GM12878 (cell line): ENCODE data around the gene FLYWCH2. TPM values are rescaled to one million over a fixed set of nuclear protein-coding genes. Genes with fewer than 3 reads are reported as not detected.

Experiments used
- BMI1 ChIP-seq: fragments of 450-650 bp; IDR thresholded peaks from 2 replicates; pipeline ENCODE4 v1.6.1; 2016; ENCODE audit warnings: mild to moderate bottlenecking, moderate library complexity, borderline replicate concordance
- CHD2 ChIP-seq: IDR thresholded peaks from 2 replicates; pipeline ENCODE4 v1.6.1; 2011; ENCODE audit warnings: low read depth, low read length, improper control_type of control experiment, borderline replicate concordance
- CREM ChIP-seq: IDR thresholded peaks from 2 replicates; pipeline ENCODE4 v1.6.1; 2014; ENCODE audit warnings: antibody characterized with exemption, low read depth
- ESRRA ChIP-seq: IDR thresholded peaks from 2 replicates; pipeline ENCODE4 v1.6.1; 2012; ENCODE audit warnings: mild to moderate bottlenecking, low read length, improper control_type of control experiment
- GATAD2B ChIP-seq: fragments of 450-650 bp; conservative IDR thresholded peaks from 2 replicates; pipeline ENCODE4 v1.6.1; 2017; ENCODE audit warnings: low read depth, mild to moderate bottlenecking, moderate library complexity
- IRF4 ChIP-seq: IDR thresholded peaks from 2 replicates; pipeline ENCODE4 v1.6.1; 2011; ENCODE audit warnings: low read depth, low read length
- MEF2A ChIP-seq: IDR thresholded peaks from 2 replicates; pipeline ENCODE4 v1.6.1; 2011; ENCODE audit warnings: low read depth, mild to moderate bottlenecking, low read length, moderate library complexity; ENCODE audit not compliant: insufficient read depth
- MEF2B ChIP-seq: fragments of 450-650 bp; IDR thresholded peaks from 2 replicates; pipeline ENCODE4 v1.6.1; 2018; ENCODE audit warnings: mild to moderate bottlenecking, moderate library complexity; ENCODE audit not compliant: partially characterized antibody, poor library complexity, severe bottlenecking
- MLLT1 ChIP-seq: fragments of 450-650 bp; IDR thresholded peaks from 2 replicates; pipeline ENCODE4 v1.6.1; 2016; ENCODE audit warnings: mild to moderate bottlenecking
- MTA2 ChIP-seq: fragments of 450-650 bp; IDR thresholded peaks from 2 replicates; pipeline ENCODE4 v1.6.1; 2016; ENCODE audit warnings: low read depth, mild to moderate bottlenecking, moderate library complexity
- MXI1 ChIP-seq: fragments of 150-350 bp; IDR thresholded peaks from 2 replicates; pipeline ENCODE4 v1.6.1; 2011; ENCODE audit warnings: low read depth, mild to moderate bottlenecking, inconsistent platforms, low read length, improper control_type of control experiment
- MYB ChIP-seq: fragments of 150-350 bp; IDR thresholded peaks from 2 replicates; pipeline ENCODE4 v1.6.1; 2014; ENCODE audit warnings: mild to moderate bottlenecking, low read depth, low read length, borderline replicate concordance
- NFIC ChIP-seq: IDR thresholded peaks from 2 replicates; pipeline ENCODE4 v1.6.1; 2012; ENCODE audit warnings: low read depth, mild to moderate bottlenecking, inconsistent platforms, low read length, moderate library complexity
- NR2C1 ChIP-seq: fragments of 450-650 bp; IDR thresholded peaks from 2 replicates; pipeline ENCODE4 v1.6.1; 2017; ENCODE audit warnings: antibody characterized with exemption, mild to moderate bottlenecking, moderate library complexity
- NRF1 ChIP-seq: conservative IDR thresholded peaks from 2 replicates; pipeline ENCODE4 v1.6.1; 2011; ENCODE audit warnings: mild to moderate bottlenecking, low read depth, low read length, improper control_type of control experiment
- POLR2A ChIP-seq: IDR thresholded peaks from 2 replicates; pipeline ENCODE4 v1.6.1; 2011; ENCODE audit warnings: low read depth, mild to moderate bottlenecking, low read length
- POU2F2 ChIP-seq: IDR thresholded peaks from 3 replicates; pipeline ENCODE4 v1.6.1; 2011; ENCODE audit warnings: low read depth, mild to moderate bottlenecking, low read length, borderline replicate concordance
- RAD21 ChIP-seq: IDR thresholded peaks from 2 replicates; pipeline ENCODE4 v1.6.1; 2011; ENCODE audit warnings: mild to moderate bottlenecking, low read depth, low read length, moderate library complexity; ENCODE audit not compliant: insufficient read depth
- RAD51 ChIP-seq: fragments of 450-650 bp; IDR thresholded peaks from 2 replicates; pipeline ENCODE4 v1.6.1; 2016; ENCODE audit warnings: moderate library complexity, mild to moderate bottlenecking, inconsistent platforms
- SIX5 ChIP-seq: IDR thresholded peaks from 2 replicates; pipeline ENCODE4 v1.6.1; 2011; ENCODE audit warnings: mild to moderate bottlenecking, low read depth, low read length, moderate library complexity; ENCODE audit not compliant: severe bottlenecking
- YY1 ChIP-seq: IDR thresholded peaks from 2 replicates; pipeline ENCODE4 v1.6.1; 2011; ENCODE audit warnings: low read depth, mild to moderate bottlenecking, low read length
- ZSCAN29 ChIP-seq: fragments of 450-650 bp; IDR thresholded peaks from 2 replicates; pipeline ENCODE4 v1.6.1; 2017; ENCODE audit warnings: mild to moderate bottlenecking, moderate library complexity
- polyA plus RNA-seq, 11 experiments: library from polyadenylated mRNA; depleted of rRNA in 4 of 11; unstranded in 6 of 11; stranded (reverse) in 5 of 11; fragments of >200 nt; fragmentation: Nextera tagmentation in 4 of 11; fragmentation: Illumina TruSeq in 1 of 11; extraction: Ambion mirVana in 4 of 11; extraction: Trizol in 1 of 11; gene quantifications; 1 replicate in 1 of 11; 2 replicates in 10 of 11; pipeline versions ENCODE4 v1.2.1 to v1.2.3, GENCODE V29; 2011 to 2016; ENCODE audit warnings: inconsistent platforms in 2 of 11, missing spikeins in 2 of 11, low read depth in 1 of 11
- total RNA-seq, 4 experiments: library from RNA; depleted of rRNA in 3 of 4; stranded (reverse); fragments of >200 nt in 3 of 4; fragmentation: Illumina TruSeq in 1 of 4; extraction: Trizol in 1 of 4; gene quantifications; 2 replicates each; pipeline versions ENCODE4 v1.2.1 to v1.2.3, GENCODE V29; 2013 to 2021
- TF ChIP-seq, protein P1 (sequence below): fragments of 450-650 bp; IDR thresholded peaks from 2 replicates; pipeline ENCODE4 v1.6.1; 2017; ENCODE audit warnings: borderline replicate concordance
- TF ChIP-seq, protein P2 (sequence below): fragments of 450-650 bp; IDR thresholded peaks from 2 replicates; pipeline ENCODE4 v1.6.1; 2017; ENCODE audit warnings: mild to moderate bottlenecking, moderate library complexity
- TF ChIP-seq, protein P3 (sequence below): IDR thresholded peaks from 2 replicates; pipeline ENCODE4 v1.6.1; 2012; ENCODE audit warnings: low read depth, low read length, improper control_type of control experiment

The FLYWCH2 gene
- total and polyA plus RNA-seq, 10 of the 15 experiments (the other 5 are each of a cell fraction or from before 2014, with no cell fraction given): 0.27 to 43.1 (median 17.7) TPM

- TF ChIP-seq, protein P1, sequence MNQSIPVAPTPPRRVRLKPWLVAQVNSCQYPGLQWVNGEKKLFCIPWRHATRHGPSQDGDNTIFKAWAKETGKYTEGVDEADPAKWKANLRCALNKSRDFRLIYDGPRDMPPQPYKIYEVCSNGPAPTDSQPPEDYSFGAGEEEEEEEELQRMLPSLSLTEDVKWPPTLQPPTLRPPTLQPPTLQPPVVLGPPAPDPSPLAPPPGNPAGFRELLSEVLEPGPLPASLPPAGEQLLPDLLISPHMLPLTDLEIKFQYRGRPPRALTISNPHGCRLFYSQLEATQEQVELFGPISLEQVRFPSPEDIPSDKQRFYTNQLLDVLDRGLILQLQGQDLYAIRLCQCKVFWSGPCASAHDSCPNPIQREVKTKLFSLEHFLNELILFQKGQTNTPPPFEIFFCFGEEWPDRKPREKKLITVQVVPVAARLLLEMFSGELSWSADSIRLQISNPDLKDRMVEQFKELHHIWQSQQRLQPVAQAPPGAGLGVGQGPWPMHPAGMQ: no peak
- TF ChIP-seq YY1 (peak; percentile 86), RAD51 (no peak), MYB (no peak), SIX5 (no peak), POLR2A (peak; percentile 86), MEF2B (peak; percentile 8), IRF4 (no peak), MTA2 (0 out of 2 replicates have a peak, but pooled peaks have one; percentile 29), NFIC (no peak), CREM (peak; percentile 76), BMI1 (no peak), MEF2A (no peak), RAD21 (no peak), MXI1 (peak; percentile 38; the same call in 1 of the 2 replicates), NR2C1 (peak; percentile 20; the same call in 1 of the 2 replicates), CHD2 (peak; percentile 85), ZSCAN29 (peak; percentile 75; the same call in 1 of the 2 replicates), GATAD2B (peak; percentile 63; the same call in 1 of the 2 replicates), MLLT1 (no peak), NRF1 (peak; percentile 87), POU2F2 (peak; percentile 46; the same call in 1 of the 3 replicates), ESRRA (peak; percentile 60; the same call in 1 of the 2 replicates)
- TF ChIP-seq, protein P2, sequence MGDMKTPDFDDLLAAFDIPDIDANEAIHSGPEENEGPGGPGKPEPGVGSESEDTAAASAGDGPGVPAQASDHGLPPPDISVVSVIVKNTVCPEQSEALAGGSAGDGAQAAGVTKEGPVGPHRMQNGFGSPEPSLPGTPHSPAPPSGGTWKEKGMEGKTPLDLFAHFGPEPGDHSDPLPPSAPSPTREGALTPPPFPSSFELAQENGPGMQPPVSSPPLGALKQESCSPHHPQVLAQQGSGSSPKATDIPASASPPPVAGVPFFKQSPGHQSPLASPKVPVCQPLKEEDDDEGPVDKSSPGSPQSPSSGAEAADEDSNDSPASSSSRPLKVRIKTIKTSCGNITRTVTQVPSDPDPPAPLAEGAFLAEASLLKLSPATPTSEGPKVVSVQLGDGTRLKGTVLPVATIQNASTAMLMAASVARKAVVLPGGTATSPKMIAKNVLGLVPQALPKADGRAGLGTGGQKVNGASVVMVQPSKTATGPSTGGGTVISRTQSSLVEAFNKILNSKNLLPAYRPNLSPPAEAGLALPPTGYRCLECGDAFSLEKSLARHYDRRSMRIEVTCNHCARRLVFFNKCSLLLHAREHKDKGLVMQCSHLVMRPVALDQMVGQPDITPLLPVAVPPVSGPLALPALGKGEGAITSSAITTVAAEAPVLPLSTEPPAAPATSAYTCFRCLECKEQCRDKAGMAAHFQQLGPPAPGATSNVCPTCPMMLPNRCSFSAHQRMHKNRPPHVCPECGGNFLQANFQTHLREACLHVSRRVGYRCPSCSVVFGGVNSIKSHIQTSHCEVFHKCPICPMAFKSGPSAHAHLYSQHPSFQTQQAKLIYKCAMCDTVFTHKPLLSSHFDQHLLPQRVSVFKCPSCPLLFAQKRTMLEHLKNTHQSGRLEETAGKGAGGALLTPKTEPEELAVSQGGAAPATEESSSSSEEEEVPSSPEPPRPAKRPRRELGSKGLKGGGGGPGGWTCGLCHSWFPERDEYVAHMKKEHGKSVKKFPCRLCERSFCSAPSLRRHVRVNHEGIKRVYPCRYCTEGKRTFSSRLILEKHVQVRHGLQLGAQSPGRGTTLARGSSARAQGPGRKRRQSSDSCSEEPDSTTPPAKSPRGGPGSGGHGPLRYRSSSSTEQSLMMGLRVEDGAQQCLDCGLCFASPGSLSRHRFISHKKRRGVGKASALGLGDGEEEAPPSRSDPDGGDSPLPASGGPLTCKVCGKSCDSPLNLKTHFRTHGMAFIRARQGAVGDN: peak; percentile 76
- TF ChIP-seq, protein P3, sequence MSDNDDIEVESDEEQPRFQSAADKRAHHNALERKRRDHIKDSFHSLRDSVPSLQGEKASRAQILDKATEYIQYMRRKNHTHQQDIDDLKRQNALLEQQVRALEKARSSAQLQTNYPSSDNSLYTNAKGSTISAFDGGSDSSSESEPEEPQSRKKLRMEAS: peak; percentile 42; the same call in 1 of the 2 replicates
Measured at GRCh38 chr16:2911638-2912329, 28.8 kb downstream of the FLYWCH2 start, which contains the start of gene FLYWCH1 (continued).
